GM19455 (cell line): ENCODE results near the gene ADAMTSL1.

Source experiments
- ATAC-seq: cut with Tn5 transposase; IDR thresholded peaks from one replicate; pipeline ENCODE4 v1.9.1; 2021; ENCODE audit not compliant: unreplicated experiment

The ADAMTSL1 gene

DNA sequence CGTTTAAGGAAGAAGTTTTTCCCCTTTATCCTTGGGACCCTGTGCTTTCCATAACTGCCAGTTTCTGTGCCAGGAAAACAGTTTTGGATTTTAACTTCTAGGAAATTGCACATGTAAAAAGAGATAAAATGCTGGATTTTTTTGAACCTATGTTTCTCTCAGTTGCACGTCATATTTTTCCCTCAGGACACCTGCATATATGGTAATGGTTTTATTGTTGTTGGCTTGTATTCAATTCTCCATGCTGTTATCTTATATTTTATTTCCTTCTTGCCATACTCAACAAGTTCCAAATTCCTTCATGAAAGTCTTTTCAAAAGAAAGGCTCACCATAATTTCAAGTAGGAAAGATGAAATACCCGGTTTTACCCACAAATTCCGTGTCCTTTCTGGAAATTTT lies 7.9 kb upstream of the ADAMTSL1 start:
- no peak for ATAC-seq

DNA sequence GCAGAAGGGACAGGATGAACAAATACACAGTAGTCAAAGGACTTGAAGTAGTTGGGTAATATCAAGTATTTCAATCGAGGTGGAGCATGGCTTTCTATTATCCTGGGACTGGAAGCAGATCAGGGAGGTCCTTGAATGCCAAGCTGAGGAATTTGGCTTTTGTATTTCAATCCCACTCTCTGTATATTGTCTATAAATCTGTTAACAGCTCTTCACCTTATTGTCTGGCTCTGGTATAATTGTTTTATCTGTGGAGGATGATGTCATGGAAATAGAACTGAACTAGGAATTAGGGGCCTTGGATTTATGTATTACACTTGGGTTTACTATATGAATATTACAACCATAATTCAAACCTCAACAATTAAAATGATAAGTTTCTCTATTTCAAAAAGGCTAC lies 6.3 kb upstream of the ADAMTSL1 start:
- ATAC-seq: no peak

DNA sequence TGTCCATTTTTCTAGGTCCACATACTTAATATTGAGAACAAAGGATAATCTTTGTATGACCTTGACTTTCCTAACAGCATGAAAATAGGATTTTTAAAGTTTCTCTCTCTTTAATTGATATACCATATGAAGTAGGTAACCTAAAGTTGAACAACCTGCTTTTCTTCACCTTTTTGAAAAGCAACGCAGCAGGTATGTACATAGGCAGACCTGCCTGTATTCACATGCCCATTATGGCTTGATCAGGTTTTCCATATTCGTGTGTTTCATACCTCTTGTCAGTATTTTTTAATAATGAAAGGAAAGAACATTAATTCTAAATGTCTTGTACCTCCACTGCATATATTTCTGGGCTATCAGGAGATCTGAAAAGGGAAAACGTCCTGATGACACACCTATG lies 1.5 kb upstream of the ADAMTSL1 start:
- no peak for ATAC-seq

DNA sequence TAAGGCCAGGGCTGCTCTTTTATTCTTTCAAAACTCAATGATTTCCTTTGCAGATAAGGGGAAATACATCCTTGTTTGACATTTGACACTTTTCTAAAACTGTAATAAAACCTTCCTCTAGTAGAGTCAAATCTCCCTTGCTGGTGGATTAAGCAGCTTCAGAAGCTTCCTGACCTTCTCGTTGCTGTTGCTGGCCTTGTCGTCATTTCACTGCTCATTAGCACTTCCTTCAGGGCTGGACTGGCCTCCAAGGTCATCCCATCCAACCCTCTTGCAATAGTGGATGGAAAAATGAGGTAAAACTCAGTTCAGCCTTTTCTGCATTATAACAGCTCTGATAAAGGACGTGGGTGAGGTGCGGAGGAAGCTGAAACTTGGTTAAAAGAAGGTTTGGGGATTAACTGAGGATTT lies 1.1 kb upstream of the ADAMTSL1 start:
- ATAC-seq: no peak

DNA sequence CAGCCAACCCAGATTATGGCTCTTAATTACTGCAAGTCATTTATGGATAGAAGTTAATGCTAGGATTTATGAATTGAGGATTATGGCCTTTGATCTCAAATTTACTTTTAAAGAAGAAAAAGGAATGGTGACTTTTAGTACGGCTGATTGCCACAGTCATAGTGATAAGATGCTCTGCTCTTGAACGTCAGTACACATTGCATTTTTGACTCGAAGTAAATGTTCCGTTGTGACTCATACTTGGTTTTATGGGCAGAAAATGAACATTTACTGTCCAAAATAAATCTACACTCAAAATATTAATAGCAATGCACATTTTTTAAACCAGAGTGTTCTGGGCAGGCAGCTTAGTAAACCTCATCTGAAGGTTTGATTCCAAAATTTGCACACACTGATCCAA lies 830 bp downstream of the ADAMTSL1 start:
- no peak for ATAC-seq

DNA sequence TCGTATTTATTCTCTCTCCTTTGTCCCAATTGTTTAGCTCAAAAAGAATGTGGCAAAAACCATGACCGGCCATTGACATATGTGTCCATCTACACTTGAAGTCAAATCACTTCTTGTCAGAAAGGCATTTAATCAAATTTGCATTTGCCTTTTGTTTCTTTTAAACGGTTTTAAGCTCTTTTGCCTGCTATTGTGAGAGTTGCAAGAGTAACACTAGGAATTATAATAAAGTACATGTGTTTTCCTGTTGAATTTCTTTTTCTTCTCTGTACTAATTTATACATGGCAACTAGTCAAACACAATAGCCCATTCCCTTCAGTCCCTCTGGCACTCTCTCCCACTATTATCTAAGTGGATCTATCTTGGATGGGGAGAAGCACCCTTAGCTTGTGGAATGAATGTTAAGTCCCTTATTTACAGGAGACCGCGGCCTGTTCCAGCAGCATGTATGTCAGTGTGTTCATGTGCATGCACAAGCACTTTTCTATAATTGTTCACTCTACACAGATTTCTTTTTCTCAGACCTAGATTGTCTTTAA lies 3.2 kb downstream of the ADAMTSL1 start:
- no peak for ATAC-seq

DNA sequence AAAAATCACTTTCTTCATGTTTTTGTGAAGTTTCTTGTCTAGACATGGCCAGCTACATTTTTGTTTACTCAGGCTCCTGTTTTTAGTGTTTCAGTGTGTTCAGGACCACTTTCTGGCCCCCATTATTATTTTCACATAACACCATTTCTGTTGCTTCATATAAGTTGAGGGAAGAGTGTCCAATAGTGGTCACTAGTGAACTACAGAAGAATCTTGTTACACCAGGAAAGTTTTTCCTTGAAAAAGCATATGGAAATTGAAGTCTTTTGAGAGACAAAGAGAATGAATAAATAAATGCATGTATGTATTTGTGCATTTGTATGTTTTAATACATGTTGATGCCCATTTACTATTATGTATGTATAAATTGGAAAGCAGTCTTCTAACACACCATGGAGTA lies 3.8 kb downstream of the ADAMTSL1 start:
- no peak for ATAC-seq

DNA sequence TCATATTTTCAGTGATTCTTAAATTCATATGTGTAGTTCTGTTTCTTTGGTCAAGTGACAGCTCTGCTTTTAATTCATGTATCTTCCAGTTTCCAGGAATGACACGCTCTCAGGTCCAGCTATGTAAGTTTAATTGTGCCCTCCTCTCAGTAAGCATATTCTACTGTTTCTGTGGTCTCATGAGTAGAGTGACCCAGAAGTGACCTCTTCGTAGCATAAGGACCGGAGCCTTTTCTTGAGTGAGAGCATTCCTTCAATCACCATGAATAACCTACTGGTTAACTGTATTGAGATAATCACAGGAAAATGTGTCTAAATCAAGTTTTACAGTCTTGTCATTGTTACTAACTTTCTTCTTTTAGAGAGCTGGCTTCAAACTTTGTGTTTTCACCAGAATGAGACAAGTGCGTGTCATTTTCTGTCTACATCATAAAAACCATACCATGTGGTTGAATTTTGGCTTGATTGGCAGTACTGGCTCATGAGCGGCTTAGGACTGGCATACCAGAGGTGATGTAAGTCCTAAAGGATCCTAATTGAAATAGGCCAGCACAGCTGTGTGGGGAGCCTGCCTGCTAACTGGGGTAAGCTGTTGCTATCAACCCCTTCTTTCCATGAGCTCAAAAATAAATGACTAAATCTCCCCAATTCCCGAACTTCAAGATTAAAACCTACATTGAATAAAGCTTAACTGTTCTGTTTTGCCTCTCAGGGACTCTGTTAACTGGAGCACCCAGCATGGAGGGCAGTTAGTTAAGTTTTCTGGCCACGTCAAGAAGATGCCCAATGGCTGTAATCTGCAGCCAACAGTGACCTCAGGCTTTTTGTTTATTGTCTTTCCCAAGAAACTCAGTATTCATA lies 4.8 kb downstream of the ADAMTSL1 start:
- ATAC-seq: no peak

DNA sequence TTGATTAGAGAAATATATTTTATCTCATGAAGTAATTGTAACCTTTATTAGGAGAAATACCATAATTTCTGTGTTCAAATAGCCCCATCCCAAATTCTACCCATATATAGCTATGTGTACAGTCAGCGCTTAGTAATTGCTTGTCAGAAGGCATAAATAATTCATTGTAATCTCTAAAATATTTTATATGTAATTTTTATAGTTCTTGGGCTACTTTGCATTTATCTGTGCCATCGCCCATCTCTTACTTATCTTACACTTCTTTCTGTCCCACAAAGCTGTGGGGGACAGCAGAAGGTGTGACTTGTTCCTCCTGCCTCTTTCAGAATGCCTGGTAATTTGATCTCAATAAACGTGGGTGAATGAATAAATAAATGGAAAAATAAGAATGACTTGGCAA lies 5.5 kb downstream of the ADAMTSL1 start:
- ATAC-seq: no peak

DNA sequence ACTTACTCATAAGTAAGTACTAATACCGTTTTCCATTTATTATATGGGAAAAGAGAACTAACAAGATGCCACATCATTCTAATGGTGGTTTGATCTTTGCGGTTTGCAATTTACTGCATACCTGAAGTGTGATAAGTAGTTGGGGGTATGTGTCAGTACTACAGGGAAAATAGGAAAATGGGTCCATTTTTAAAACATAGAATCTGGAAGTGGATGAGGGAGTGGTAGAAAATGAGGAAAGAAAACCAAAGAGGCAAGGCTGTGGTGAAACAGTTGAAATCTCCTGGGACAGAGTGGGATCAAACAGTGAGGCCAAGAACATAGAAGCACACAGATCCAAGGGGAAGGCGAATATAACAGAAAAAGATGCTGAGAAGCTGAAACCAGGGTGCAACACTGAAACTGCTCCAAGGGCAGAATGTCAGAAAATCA lies 6.7 kb downstream of the ADAMTSL1 start:
- ATAC-seq: no peak

DNA sequence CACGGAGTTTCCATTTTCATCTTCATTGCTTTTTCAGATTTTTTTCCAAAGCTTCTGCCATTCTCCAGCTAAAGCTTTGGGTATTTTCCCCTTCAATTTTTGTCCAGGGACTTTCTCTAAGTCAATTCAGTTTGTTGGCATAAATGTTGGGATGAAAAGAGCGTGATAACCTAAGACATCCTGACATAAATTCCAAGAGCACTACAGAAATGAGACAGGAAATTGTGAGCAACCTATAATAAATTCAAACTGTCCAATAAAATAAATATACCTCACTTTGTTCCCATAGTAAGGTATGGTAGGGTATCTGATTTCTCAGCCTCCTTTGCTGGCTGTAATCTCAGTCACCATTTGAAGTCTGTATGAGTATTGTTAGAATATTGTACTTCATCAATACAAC lies 8.4 kb downstream of the ADAMTSL1 start:
- no peak for ATAC-seq

DNA sequence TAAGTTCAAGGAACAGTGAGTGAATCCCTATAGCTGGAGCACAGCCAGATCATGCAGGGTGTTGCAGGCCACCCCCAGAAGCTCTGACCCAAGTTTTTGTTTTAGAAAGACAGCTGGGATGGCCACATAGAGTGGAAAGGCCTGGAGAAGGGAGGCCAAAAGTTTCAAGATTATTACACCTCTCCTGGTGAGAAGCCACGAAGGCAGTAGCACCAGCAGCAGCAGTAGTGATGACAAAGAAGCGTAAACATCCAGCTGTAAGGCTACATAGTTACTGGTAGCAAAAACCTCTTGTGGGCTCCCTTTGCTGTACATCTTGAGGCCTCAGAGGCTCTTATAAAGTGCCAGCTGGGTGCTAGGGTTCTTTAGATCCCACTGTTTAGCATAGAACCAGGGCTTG lies 11.8 kb downstream of the ADAMTSL1 start:
- ATAC-seq: no peak

DNA sequence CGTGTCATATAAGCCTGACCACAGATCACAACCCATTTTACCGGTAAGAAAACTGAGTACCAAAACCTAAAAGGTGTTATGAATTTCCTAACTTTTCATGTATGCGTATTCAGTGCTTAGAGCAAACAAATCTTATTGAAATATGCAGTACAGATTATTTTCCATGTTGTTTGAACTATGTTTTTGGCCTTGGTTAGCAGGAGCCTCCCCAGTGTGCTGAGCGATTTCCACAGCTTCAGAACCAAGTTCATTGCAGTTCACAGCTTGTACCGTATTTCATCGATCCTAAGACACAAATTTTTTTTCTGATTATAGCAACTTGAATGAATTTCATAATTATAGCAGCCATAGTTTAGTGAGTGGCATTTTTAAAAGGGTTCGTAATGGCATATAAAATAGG lies 13.7 kb downstream of the ADAMTSL1 start:
- no peak for ATAC-seq

DNA sequence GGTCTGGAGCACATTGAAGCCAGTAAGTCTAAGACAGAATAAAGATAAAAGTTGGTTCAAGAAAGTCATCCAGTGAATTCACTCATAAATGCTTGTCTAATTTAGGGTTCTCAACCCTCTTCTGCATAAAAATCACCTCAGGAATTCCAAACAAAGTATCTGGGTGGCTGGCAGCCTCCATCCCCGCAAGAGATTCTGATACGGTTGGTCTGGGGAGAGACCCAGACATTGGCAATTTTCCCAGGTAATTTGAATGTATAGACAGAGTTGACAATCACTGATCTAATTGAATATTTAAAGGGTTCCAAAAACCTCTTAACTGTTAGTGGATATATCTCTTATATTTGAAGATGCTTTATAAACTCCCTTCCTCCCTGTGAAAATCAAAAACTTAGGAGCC lies 14.9 kb downstream of the ADAMTSL1 start:
- no peak for ATAC-seq

DNA sequence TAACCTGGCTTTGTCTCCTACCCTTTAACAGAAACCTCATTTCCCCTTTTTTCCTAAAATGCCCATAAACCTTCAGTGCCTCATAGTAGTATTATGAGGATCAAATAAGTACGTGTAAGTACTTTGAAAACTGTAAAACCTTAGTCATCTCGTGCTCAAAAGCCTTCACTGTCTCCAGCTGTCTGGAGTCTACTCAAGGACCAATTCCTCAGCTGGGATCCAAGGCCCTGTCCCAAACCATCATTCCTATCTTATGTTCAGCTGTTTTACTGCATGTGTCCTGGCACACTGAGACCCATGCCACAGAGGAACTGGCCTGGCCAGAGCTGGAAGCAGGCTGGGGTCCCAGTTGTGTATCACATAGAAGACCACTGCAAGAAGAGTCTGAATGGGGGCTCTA lies 15.9 kb downstream of the ADAMTSL1 start:
- ATAC-seq: no peak

DNA sequence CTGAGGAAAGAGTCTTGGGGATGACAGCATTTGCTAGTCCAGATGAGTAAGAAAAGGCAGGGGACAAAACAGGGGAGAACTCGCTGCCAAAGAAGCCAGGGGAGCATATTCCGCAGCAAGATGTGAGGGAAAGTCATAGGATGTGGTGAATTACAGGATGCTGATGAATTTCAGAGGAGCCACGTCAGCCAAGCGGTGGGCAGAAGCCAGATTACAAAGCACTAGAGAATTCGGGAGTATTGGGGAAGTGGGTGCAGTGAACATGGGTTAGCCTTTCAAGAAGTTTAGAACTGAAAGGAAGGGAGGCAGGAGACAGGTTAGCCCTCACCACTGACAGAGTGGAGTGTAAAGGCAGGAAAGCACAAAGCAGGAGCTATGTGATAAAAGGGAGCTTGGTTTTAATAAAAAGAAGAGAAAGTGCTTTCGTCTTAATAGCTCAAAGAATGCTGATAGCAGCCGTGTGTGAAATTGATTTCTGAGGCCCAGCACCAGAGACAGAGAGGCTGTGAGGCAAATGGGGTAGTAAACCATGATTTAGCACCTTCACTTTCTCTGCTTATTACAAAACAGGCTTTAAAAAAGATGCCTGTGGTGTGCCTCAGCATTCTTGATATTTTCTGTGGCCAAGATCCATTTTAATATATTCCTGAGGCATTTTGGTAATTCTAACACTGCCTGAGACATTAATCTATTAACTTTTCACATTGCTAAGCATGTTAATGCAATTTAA lies 16.9 kb downstream of the ADAMTSL1 start:
- no peak for ATAC-seq

DNA sequence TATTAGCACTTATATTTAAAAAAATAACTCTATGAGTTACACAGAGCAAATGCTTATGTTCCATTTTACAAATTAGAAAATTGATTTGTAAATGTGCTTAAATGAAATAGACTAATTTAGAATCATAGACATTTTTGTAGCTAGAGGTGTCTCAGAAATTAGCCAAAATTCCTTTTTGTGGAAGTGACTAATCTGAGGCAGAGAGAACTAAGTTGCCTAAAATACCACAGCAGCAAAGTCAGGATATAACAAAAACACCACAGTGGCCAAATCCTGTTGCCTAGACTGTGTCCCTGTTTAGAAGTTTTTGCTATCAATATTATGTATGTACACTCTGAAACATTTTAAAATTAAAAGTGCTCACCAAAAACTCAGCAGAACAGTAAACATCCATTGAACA lies 18.7 kb downstream of the ADAMTSL1 start:
- ATAC-seq: no peak

DNA sequence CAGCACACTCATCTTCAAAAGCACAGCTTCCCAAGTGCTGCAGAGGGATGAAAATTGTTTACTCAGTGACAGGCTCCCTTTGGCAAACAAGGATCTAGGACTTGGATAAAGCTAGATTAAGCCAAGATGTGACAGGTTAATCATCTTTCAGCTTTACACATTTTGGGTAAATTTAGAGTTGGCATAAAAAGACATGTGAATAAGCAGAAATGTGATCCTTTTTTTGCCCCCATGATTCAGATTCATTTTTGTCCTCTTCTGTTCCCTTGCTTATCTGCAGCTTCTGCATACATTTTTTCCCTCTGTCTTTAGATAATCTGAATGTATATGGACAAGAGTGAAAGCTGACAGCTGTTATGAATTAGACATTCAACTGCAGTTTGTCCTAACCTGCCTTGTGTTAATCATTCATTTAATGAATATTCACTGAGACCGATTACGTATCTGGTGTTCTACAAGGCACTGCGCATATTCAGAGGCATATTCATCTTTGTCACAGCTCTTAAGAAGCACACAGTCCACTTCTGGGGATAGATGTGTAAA lies 19.6 kb downstream of the ADAMTSL1 start:
- no peak for ATAC-seq

DNA sequence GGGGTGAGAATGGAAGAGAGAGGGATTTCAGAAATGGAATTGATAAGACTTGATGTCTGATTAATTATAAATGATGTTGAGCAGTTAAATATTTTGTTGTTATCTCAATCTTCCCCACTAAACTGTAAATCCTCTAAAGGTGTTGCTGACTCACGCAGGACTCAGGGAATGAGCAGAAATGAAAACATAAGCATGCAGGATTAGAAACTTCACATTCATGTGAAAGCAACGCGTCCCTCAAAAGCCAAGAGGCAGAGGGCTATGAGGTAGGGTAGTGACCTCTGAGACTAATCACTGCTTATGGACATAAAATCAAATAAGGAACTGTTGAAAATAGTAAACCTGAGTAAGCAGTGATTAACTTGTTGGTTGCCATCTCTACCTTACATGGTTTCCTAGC lies 21.1 kb downstream of the ADAMTSL1 start:
- no peak for ATAC-seq

DNA sequence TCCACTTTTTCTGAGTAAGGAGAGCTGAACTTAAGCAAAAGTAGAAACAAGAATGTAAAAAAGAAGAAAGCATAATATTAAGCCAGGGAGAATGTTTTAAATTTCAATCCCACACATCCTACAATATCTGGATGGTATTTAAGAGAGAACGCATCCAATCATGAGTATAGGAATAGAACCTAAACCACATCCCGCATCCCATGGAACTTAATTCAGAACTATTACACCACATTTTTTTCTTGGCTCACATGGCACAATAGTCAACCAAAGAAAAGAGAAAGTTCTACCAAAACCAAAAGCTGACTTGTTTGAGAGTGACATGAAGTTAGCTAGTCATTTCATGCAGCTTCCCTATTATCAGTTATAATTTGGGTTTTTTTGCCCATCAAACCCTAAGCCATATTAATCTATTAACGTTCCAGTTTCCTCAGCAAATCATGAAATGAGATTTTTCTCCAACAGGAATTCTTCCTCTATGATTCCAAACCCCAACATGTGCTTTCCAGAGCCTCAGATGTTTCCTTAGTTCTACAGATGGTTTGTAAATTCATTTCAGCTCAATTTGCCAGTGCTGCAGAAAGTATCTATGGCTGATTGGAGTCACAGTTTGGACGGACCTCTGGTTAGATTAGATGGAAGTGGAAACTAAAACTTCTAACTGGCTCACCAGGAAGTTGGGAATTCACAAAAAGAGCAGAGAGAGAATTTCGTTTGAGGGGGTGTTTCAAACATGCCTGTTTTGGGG lies 22.5 kb downstream of the ADAMTSL1 start:
- ATAC-seq: no peak

DNA sequence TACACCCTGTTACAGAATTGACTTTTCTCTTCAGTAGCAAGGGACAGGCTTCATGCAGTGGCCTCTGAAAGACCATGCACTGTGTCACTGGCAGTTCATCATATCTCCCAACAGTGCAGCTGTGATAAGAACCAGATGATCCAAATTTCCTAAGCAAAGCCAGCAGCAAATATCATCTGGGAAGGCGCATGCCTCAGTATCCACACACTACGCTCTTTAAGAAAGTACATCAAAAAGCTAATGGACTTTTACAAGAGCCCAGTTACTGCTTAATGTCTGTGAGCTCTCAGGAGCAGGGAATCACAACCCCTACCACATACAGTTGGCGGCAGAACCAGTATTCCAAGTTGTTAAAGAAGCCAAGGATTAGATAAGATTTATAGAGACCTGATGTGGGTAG lies 25.1 kb downstream of the ADAMTSL1 start:
- ATAC-seq: no peak
